ACC112 (cell line): ENCODE results near the gene SLC26A3.

ENCODE experiments used
- H2AFZ ChIP-seq: fragments of 200-600 bp; sonication (generic); one replicate; pipeline ENCODE4 v1.6.0; 2017; ENCODE audit warnings: antibody characterized with exemption, low read length; ENCODE audit not compliant: unreplicated experiment
- H3K27ac ChIP-seq: fragments of 200-600 bp; sonication (generic); 2 replicates; pipeline ENCODE4 v1.5.1; 2014; ENCODE audit warnings: low read depth, mild to moderate bottlenecking, antibody characterized with exemption, low read length, moderate library complexity
- H3K27me3 ChIP-seq: fragments of 200-600 bp; sonication (generic); 2 replicates; pipeline ENCODE4 v1.6.1; 2014; ENCODE audit warnings: mild to moderate bottlenecking, antibody characterized with exemption, low read length, moderate library complexity, mixed read lengths; ENCODE audit not compliant: insufficient read depth
- H3K36me3 ChIP-seq: fragments of 200-600 bp; sonication (generic); 2 replicates; pipeline ENCODE4 v1.6.1; 2016; ENCODE audit warnings: mild to moderate bottlenecking, antibody characterized with exemption, low read length, moderate library complexity, mixed read lengths; ENCODE audit not compliant: insufficient read depth
- H3K4me1 ChIP-seq: fragments of 200-600 bp; sonication (generic); one replicate; pipeline ENCODE4 v1.6.1; 2016; ENCODE audit warnings: low read length, mixed read lengths; ENCODE audit not compliant: insufficient read depth, unreplicated experiment, control insufficient read depth
- H3K4me3 ChIP-seq: fragments of 200-600 bp; sonication (generic); 2 replicates; pipeline ENCODE4 v1.5.1; 2014; ENCODE audit warnings: mild to moderate bottlenecking, low read depth, low read length
- H3K79me2 ChIP-seq: fragments of 200-600 bp; sonication (generic); one replicate; pipeline ENCODE4 v1.6.0; 2016; ENCODE audit warnings: low read length; ENCODE audit not compliant: control insufficient read depth, unreplicated experiment, insufficient read depth

Gene SLC26A3

DNA sequence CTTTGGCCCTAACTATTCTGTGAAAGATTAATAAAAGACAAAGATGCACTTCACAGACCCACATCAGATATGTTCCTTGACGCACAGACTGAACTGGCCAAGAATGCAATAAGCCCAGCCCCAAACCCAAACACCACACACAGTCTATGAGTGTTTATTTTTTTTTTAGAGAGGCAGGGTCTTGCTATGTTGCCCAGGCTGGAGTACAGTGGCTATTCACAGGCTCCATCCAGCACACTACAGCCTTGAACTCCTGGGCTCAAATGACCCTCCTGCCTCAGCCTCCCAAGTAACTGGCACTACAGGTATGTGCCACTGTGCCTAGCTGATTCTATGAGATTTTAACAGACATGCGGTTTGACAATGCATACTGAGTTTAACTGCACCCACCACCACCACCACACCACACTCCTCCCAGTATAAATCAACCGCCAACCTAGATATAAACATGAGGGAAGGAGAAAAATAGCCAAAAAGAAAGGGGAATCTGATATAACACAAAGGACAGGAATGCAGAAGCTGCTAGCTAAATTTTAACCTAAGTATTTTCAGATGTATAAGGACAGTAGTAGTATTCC is 35.1 kb upstream of the SLC26A3 start:
- H3K4me1 ChIP-seq = no peaks in the 10 kb centered on the region
- H3K4me3 ChIP-seq = no peak overlapping the region
- peaks cover 43% of the 10 kb centered on the region for H3K27me3 ChIP-seq
- H2AFZ ChIP-seq = no peak overlapping the region
- H3K27ac ChIP-seq = no peak overlapping the region
- H3K36me3 ChIP-seq = no peaks in the 10 kb centered on the region
- H3K79me2 ChIP-seq = no peaks in the 10 kb centered on the region

DNA sequence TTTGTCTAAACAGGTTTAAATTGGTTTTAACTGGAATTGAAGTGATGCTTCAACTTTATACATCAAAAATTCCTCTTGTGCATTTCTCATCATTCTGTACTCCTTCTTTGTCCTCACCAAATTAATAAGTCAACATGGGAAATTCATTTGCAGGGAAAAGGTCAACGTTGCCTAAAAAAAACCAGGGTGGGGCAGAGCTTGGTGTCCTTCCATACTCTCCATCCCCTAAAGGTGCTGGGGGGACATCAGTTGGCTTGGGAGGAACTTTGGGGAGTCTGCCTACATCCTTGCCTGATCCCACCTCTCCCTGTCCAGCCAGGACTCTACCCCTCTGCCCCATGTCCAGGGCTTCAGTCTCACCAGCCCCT is 34.1 kb upstream of the SLC26A3 start:
- Histone ChIP-seq H3K27me3 (peaks cover 51% of the 10 kb centered on the region), H2AFZ (no peak overlapping the region), H3K4me1 (no peaks in the 10 kb centered on the region), H3K79me2 (no peaks in the 10 kb centered on the region), H3K27ac (no peak overlapping the region), H3K36me3 (no peaks in the 10 kb centered on the region), H3K4me3 (no peak overlapping the region)

DNA sequence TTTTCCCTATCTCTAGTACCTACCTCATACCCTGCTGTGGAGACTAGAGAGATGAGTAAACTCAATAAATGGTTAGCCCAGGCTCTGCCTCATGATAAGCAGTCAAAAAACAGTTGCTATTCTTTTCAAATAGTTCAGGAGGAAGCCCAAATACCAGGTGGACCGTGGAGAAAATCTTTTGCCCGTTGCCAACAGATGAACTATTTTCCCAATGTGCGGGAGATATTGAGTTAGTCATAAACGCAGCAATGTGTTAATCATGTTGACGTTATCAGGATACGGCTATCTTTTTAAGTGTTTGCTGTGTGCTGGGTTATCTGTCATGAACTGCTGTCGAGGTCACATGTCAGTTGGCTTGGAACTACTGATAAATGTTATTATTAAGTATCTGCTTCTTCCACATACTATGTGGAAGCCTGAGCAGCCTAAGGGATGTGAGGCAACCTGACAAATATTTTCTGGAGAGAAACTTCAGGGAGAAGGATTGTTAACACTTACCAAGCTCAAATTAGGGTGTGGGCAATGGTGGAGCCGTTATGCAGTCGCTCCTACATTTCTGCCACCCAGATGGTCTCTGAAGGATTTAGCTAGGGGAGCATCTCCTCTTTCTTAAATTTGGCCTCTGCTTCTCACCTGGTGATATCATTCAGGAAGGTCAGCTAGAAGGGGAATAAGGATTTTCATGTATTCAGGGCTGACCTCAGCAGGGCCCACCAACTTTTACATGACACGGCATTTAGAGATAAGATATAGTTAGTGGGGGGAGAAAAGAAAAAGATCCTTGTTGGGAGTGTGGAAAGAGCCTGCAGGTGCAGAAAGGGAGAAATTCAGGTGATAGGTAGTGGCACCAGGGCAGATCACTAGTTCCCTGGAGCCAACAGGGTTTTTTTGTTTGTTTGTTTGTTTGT is 33.5 kb upstream of the SLC26A3 start:
- Histone ChIP-seq H3K36me3 (no peaks in the 10 kb centered on the region), H3K27me3 (peaks cover 54% of the 10 kb centered on the region), H2AFZ (no peak overlapping the region), H3K79me2 (no peaks in the 10 kb centered on the region), H3K4me1 (no peaks in the 10 kb centered on the region), H3K4me3 (no peak overlapping the region), H3K27ac (no peak overlapping the region)

DNA sequence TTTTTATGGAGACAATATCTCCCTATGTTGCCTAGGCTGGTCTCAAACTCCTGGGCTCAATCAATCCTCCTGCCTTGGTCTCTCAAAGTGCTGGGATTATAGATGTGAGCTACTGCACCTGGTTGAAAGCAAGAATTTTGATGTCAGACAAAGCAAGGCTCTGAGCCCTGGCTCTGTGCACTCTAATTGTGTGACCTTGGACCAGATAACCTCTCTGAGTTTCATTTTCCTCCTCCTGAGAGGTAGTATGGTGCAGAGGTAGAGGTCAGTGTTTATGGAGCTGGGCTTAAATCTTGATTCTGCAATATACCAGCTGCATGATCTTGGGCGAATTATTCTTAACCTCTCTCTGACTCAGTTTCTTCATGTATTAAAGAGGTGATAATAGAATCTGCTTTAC is 31.4 kb upstream of the SLC26A3 start:
- no peak overlapping the region for H3K4me3 ChIP-seq
- no peaks in the 10 kb centered on the region for H3K36me3 ChIP-seq
- no peak overlapping the region for H3K27ac ChIP-seq
- no peaks in the 10 kb centered on the region for H3K4me1 ChIP-seq
- peaks cover 63% of the 10 kb centered on the region for H3K27me3 ChIP-seq
- no peak overlapping the region for H2AFZ ChIP-seq
- no peaks in the 10 kb centered on the region for H3K79me2 ChIP-seq

DNA sequence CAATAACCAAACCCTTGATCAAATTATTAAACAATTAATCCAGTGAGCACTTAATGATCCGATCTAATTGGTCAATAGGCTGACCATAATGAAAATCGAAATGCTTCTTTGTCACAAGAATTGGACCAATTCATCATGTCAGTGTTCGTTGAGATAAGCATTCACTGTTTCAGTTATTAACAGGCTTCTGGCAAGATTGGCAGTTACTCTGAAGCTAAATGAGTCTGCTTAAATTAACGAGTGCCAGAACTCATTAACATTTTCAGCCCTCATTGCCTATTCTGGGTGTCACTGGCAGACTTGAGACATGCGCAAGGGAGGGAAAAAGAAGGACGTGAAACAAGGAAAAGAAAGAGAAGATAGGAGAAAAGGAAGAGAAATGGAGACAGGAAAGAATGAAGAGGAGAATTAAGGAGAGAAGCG is 30.7 kb upstream of the SLC26A3 start:
- Histone ChIP-seq H3K27me3 (peaks cover 56% of the 10 kb centered on the region), H3K79me2 (no peaks in the 10 kb centered on the region), H3K36me3 (no peaks in the 10 kb centered on the region), H2AFZ (no peak overlapping the region), H3K4me1 (no peaks in the 10 kb centered on the region), H3K4me3 (no peak overlapping the region), H3K27ac (no peak overlapping the region)

DNA sequence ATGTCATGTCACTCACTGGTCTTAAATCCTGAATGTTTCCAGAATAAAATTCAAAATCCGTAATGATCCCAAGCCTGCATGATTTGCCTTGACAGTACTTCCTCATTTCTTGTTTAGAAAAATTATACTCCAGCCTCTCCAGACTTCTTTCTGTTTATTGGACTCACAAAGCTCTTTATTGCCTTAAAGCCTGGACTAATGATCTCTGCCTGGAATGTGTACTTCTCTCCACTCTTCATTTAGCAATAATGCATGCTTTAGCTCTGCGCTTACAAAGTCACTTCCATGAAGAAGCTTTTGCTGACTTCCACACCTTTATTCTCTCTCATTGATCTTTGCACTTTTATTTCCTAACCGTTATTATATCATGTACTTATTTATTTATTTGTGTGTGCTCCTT is 27.4 kb upstream of the SLC26A3 start:
- Histone ChIP-seq H3K27ac (no peak overlapping the region), H3K4me3 (no peak overlapping the region), H3K27me3 (peaks cover 35% of the 10 kb centered on the region), H3K4me1 (no peaks in the 10 kb centered on the region), H2AFZ (no peak overlapping the region), H3K36me3 (no peaks in the 10 kb centered on the region), H3K79me2 (no peaks in the 10 kb centered on the region)

DNA sequence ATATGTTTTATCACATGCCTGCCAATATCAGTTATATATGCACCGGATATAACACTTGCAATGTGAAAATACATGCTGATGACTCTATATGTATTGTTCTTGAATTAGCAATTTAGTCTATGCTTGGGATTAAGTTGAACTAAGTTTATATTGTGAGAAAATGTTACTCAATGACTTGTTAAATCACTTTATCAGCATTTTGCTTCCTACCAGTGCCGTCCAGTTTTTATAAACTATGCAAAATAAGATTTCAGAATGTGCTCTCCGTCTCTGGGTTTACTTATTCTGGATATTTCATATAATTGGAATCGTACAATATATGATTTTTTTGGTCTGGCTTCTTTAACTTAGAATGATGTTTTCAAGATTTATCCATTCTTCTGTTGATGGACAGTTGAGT is 25.5 kb upstream of the SLC26A3 start:
- Histone ChIP-seq H3K27me3 (peaks cover 22% of the 10 kb centered on the region), H3K36me3 (no peaks in the 10 kb centered on the region), H3K4me3 (no peak overlapping the region), H2AFZ (no peak overlapping the region), H3K27ac (no peak overlapping the region), H3K79me2 (no peaks in the 10 kb centered on the region), H3K4me1 (no peaks in the 10 kb centered on the region)

DNA sequence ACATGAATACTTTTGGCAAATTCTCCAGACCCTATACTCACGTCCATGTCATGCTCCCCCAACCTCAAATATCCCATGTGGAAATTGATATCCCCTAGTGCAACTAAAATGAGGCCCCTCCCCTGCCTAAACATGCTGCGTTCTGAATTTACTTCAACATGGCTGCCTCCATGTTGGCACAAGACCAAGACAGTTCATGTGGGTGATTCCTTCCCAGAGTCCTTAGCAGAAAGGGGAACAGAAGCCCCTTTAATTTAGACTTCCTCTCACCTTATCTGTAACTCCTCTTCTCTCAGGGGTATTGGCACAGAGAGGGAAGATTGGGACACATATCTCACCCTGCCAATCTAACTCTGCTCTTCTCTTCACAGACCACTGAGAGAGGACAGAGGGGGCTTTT is 24.5 kb upstream of the SLC26A3 start:
- no peak overlapping the region for H2AFZ ChIP-seq
- peaks cover 18% of the 10 kb centered on the region for H3K27me3 ChIP-seq
- no peak overlapping the region for H3K27ac ChIP-seq
- H3K79me2 ChIP-seq = no peaks in the 10 kb centered on the region
- H3K36me3 ChIP-seq = no peaks in the 10 kb centered on the region
- no peak overlapping the region for H3K4me3 ChIP-seq
- no peaks in the 10 kb centered on the region for H3K4me1 ChIP-seq

DNA sequence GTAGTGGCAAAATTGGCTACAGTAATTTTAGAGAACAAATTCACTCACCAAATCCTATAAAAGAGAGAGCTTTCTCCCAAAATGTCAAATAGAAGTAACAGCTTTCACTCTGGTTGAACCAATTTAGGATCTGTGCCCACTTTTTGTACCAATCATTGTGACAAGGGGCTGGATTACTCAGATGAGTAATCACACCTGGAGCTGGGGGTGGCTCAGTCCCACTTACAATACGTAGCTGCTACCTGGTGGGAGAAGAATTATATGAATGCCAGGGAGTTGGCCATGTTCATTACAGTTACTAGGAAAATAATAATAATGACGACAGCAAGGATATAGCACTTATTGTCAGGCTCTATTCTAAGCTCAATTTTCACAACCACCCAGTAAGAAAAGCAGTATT is 23.4 kb upstream of the SLC26A3 start:
- Histone ChIP-seq H3K4me1 (no peaks in the 10 kb centered on the region), H3K79me2 (no peaks in the 10 kb centered on the region), H3K27me3 (peaks cover 11% of the 10 kb centered on the region), H3K36me3 (no peaks in the 10 kb centered on the region), H2AFZ (no peak overlapping the region), H3K4me3 (no peak overlapping the region), H3K27ac (no peak overlapping the region)

DNA sequence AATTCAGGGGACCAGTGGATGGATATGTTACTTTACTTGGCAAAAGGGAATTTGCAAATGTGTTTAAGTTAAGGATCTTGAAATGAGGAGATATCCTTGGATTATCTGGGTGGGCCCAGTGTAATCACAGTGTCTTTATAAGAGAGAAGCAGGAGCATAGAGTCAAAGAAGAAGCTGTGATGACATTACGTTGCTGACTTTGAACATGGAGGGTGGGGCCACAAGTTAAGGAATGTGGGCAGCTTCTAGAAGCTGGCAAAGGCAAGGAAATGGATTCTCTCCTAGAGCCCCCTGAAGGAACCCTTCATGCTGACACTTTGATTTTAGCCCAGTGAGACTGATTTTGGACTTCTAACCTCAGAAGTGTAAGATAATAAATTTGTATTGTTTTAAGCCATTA is 21.8 kb upstream of the SLC26A3 start:
- H3K36me3 ChIP-seq = no peaks in the 10 kb centered on the region
- no peak overlapping the region for H3K4me3 ChIP-seq
- H3K27me3 ChIP-seq = peaks cover 3% of the 10 kb centered on the region; the same call in 1 of the 2 replicates
- H3K79me2 ChIP-seq = no peaks in the 10 kb centered on the region
- H2AFZ ChIP-seq = no peak overlapping the region
- H3K27ac ChIP-seq = no peak overlapping the region
- no peaks in the 10 kb centered on the region for H3K4me1 ChIP-seq

DNA sequence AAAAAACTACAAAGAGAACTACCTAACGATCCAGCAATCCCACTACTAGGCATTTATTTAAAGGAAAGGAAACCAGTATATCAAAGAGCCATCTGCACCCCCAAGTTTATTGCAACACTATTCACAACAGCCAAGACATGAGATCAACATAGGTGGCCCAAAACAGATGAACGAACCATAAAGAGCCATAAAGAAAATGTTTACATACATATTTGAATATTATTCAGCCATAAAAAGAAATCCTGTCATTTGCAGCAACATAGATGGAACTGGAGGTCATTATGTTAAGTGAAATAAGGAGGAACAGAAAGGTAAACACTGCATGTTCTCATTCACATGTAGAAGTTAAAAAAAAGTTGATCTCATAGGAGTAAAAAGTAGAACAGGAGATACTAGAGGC is 15.6 kb upstream of the SLC26A3 start:
- Histone ChIP-seq H2AFZ (no peak overlapping the region), H3K27me3 (peaks cover 3% of the 10 kb centered on the region; the same call in 1 of the 2 replicates), H3K4me3 (no peak overlapping the region), H3K79me2 (no peaks in the 10 kb centered on the region), H3K36me3 (no peaks in the 10 kb centered on the region), H3K4me1 (peaks cover 15% of the 10 kb centered on the region), H3K27ac (no peak overlapping the region)
